Osteoblast (primary cell): ENCODE measurements around the gene LAG3. TPM values are rescaled to one million over a fixed set of nuclear protein-coding genes. Genes with fewer than 3 reads are reported as not detected.

Experiments
- DNase-seq: peaks from one replicate; pipeline ENCODE4 v3.0.0; 2011; ENCODE audit warnings: low spot score, mixed read lengths; ENCODE audit not compliant: insufficient read length; ENCODE audit errors: missing footprints
- H2AFZ ChIP-seq: 2 replicates; pipeline ENCODE4 v1.6.0; 2011; ENCODE audit warnings: mild to moderate bottlenecking, low read length
- H3K27ac ChIP-seq: 2 replicates; pipeline ENCODE4 v1.5.1; 2011; ENCODE audit warnings: mild to moderate bottlenecking, low read depth, low read length, moderate library complexity
- H3K27me3 ChIP-seq: 2 replicates; pipeline ENCODE4 v1.6.0; 2012; ENCODE audit warnings: mild to moderate bottlenecking, control low read depth, inconsistent platforms, low read length, moderate library complexity; ENCODE audit not compliant: insufficient read depth
- H3K36me3 ChIP-seq: 2 replicates; pipeline ENCODE4 v1.5.1; 2011; ENCODE audit warnings: mild to moderate bottlenecking, low read length, control low read depth, moderate library complexity; ENCODE audit not compliant: insufficient read depth
- H3K4me1 ChIP-seq: 2 replicates; pipeline ENCODE4 v1.5.1; 2011; ENCODE audit warnings: mild to moderate bottlenecking, low read length, control low read depth, moderate library complexity; ENCODE audit not compliant: insufficient read depth
- H3K4me2 ChIP-seq: 2 replicates; pipeline ENCODE4 v1.6.0; 2011; ENCODE audit warnings: mild to moderate bottlenecking, low read length; ENCODE audit not compliant: insufficient read depth
- H3K4me3 ChIP-seq: fragments of 200-600 bp; sonication (generic); 3 replicates; pipeline ENCODE4 v1.5.1; 2012; ENCODE audit warnings: mild to moderate bottlenecking, low read length, inconsistent platforms; ENCODE audit not compliant: insufficient read depth
- H3K79me2 ChIP-seq: 2 replicates; pipeline ENCODE4 v1.6.0; 2012; ENCODE audit warnings: mild to moderate bottlenecking, low read length, control low read depth, inconsistent platforms; ENCODE audit not compliant: insufficient read depth
- H3K9me3 ChIP-seq: 2 replicates; pipeline ENCODE4 v1.5.1; 2011; ENCODE audit warnings: low read depth, low read length, control low read depth
- H4K20me1 ChIP-seq: 2 replicates; pipeline ENCODE4 v1.6.0; 2012; ENCODE audit warnings: mild to moderate bottlenecking, low read length, control low read depth; ENCODE audit not compliant: insufficient read depth
- CTCF ChIP-seq: IDR thresholded peaks from 2 replicates; pipeline ENCODE4 v1.5.1; 2011; ENCODE audit warnings: mild to moderate bottlenecking, low read depth, low read length, moderate library complexity; ENCODE audit errors: extremely low read depth
- total RNA-seq: library from RNA; depleted of rRNA; stranded (reverse); fragments of >200 nt; gene quantifications from 2 replicates; pipeline ENCODE4 v1.2.3, GENCODE V29; 2012

LAG3 gene
- total RNA-seq, 1 donor = not detected

GRCh38 chr12:6765634-6766581 is 6.4 kb upstream of the LAG3 start, which contains the start of gene PTMS:
Gene PTMS, plus strand, starts transcription at chr12:6766363. Its CDS starts 343 bp downstream, at chr12:6766706.
- Histone ChIP-seq H3K4me2 (peak within 1 kb of the TSS; percentile 84), H3K4me3 (peak within 1 kb of the TSS; percentile 89), H3K27ac (peak within 1 kb of the TSS; percentile 78), H3K36me3 (peaks cover 8% of the 10 kb centered on the region), H3K4me1 (peaks cover 38% of the 10 kb centered on the region), H3K79me2 (peaks cover 29% of the 10 kb centered on the region), H3K27me3 (no peaks in the 10 kb centered on the region), H3K9me3 (no peaks in the 10 kb centered on the region), H2AFZ (peak within 1 kb of the TSS; percentile 60), H4K20me1 (peaks cover 24% of the 10 kb centered on the region)
- TF ChIP-seq CTCF = no peak
- peak; percentile 98 for DNase-seq

GRCh38 chr12:6766651-6767349 is 5.5 kb upstream of the LAG3 start:
- H3K4me1 ChIP-seq = peaks cover 38% of the 10 kb centered on the region
- H2AFZ ChIP-seq = peak overlapping the region; percentile 60
- peak overlapping the region; percentile 89 for H3K4me3 ChIP-seq
- no peaks in the 10 kb centered on the region for H3K9me3 ChIP-seq
- DNase-seq = peak; percentile 99
- H3K36me3 ChIP-seq = peaks cover 15% of the 10 kb centered on the region
- H3K27ac ChIP-seq = peak overlapping the region; percentile 4
- H3K4me2 ChIP-seq = peak overlapping the region; percentile 84
- H3K27me3 ChIP-seq = no peaks in the 10 kb centered on the region
- peaks cover 30% of the 10 kb centered on the region for H4K20me1 ChIP-seq
- peak; percentile 40 for TF ChIP-seq CTCF
- H3K79me2 ChIP-seq = peaks cover 29% of the 10 kb centered on the region

- peak; percentile 92 for DNase-seq
- H3K79me2 ChIP-seq = peaks cover 29% of the 10 kb centered on the region
- H3K27ac ChIP-seq = peak overlapping the region; percentile 4
- H3K4me2 ChIP-seq = peak overlapping the region; percentile 84
- peaks cover 38% of the 10 kb centered on the region for H3K4me1 ChIP-seq
- H4K20me1 ChIP-seq = peaks cover 32% of the 10 kb centered on the region
- H2AFZ ChIP-seq = no peak overlapping the region
- H3K4me3 ChIP-seq = peak overlapping the region; percentile 89
- TF ChIP-seq CTCF = no peak
- no peaks in the 10 kb centered on the region for H3K27me3 ChIP-seq
- peaks cover 15% of the 10 kb centered on the region for H3K36me3 ChIP-seq
- H3K9me3 ChIP-seq = no peaks in the 10 kb centered on the region
Measured at GRCh38 chr12:6767353-6768319, 4.7 kb upstream of the LAG3 start.
